Measurements from ENCODE around the gene S100A4.
"Not testable (repeated sequence)": the region's sequence is repeated elsewhere in the genome, so short reads cannot be mapped to it uniquely, and the experiment has no call there.

S100A4 gene

GRCh38 chr1:153578936-153579335, 33.3 kb upstream of the S100A4 start:
- H3K36me3 ChIP-seq (ENCODE audit: control insufficient read depth in 1 of 2, insufficient read depth in 2 of 2, low read length in 2 of 2): no peaks in the 10 kb centered on the region
- H3K27ac ChIP-seq (ENCODE audit: low read depth, low read length): no peak overlapping the region
- no peak overlapping the region for H3K9ac ChIP-seq (ENCODE audit: low read depth in 1 of 2, low read length in 2 of 2)

GRCh38 chr1:153578490-153578889, 32.9 kb upstream of the S100A4 start:
- Histone ChIP-seq H3K9ac (ENCODE audit: low read depth in 1 of 2, low read length in 2 of 2) (no peak overlapping the region), H3K36me3 (ENCODE audit: control insufficient read depth in 1 of 2, insufficient read depth in 2 of 2, low read length in 2 of 2) (no peaks in the 10 kb centered on the region), H3K4me1 (ENCODE audit: control insufficient read depth in 1 of 2, insufficient read depth in 2 of 2, low read length in 2 of 2) (peaks cover 0 to 3% of the 10 kb centered on the region in 2 donors), H3K4me3 (ENCODE audit: low read depth in 1 of 2, low read length in 2 of 2) (no peak overlapping the region), H3K27me3 (ENCODE audit: control insufficient read depth in 1 of 2, insufficient read depth in 2 of 2, low read length in 2 of 2) (no peaks in the 10 kb centered on the region), H3K27ac (ENCODE audit: low read depth, low read length) (no peak overlapping the region), H3K9me3 (ENCODE audit: control insufficient read depth in 1 of 2, low read length in 2 of 2) (no peaks in the 10 kb centered on the region)

More at GRCh38 chr1:153578936-153579335, 33.3 kb upstream of the S100A4 start:
- Histone ChIP-seq H3K27me3 (ENCODE audit: control insufficient read depth in 1 of 2, insufficient read depth in 2 of 2, low read length in 2 of 2) (no peaks in the 10 kb centered on the region), H3K4me1 (ENCODE audit: control insufficient read depth in 1 of 2, insufficient read depth in 2 of 2, low read length in 2 of 2) (peaks cover 0 to 3% of the 10 kb centered on the region in 2 donors), H3K9me3 (ENCODE audit: control insufficient read depth in 1 of 2, low read length in 2 of 2) (no peaks in the 10 kb centered on the region), H3K4me3 (ENCODE audit: low read depth in 1 of 2, low read length in 2 of 2) (no peak overlapping the region)

GRCh38 chr1:153577624-153578051, 32.0 kb upstream of the S100A4 start:
- H3K36me3 ChIP-seq (ENCODE audit: control insufficient read depth in 1 of 2, insufficient read depth in 2 of 2, low read length in 2 of 2): no peaks in the 10 kb centered on the region
- no peak overlapping the region for H3K4me3 ChIP-seq (ENCODE audit: low read depth in 1 of 2, low read length in 2 of 2)
- H3K9ac ChIP-seq (ENCODE audit: low read depth in 1 of 2, low read length in 2 of 2): no peak overlapping the region
- peaks cover 3 to 7% of the 10 kb centered on the region in 2 donors for H3K4me1 ChIP-seq (ENCODE audit: control insufficient read depth in 1 of 2, insufficient read depth in 2 of 2, low read length in 2 of 2)
- H3K27me3 ChIP-seq (ENCODE audit: control insufficient read depth in 1 of 2, insufficient read depth in 2 of 2, low read length in 2 of 2): no peaks in the 10 kb centered on the region
- H3K9me3 ChIP-seq (ENCODE audit: control insufficient read depth in 1 of 2, low read length in 2 of 2): no peaks in the 10 kb centered on the region
- H3K27ac ChIP-seq (ENCODE audit: low read depth, low read length): no peak overlapping the region

- H3K9ac ChIP-seq (ENCODE audit: low read depth in 1 of 2, low read length in 2 of 2): no peak overlapping the region
- H3K36me3 ChIP-seq (ENCODE audit: control insufficient read depth in 1 of 2, insufficient read depth in 2 of 2, low read length in 2 of 2): no peaks in the 10 kb centered on the region
- no peaks in the 10 kb centered on the region for H3K27me3 ChIP-seq (ENCODE audit: control insufficient read depth in 1 of 2, insufficient read depth in 2 of 2, low read length in 2 of 2)
- no peak overlapping the region for H3K4me3 ChIP-seq (ENCODE audit: low read depth in 1 of 2, low read length in 2 of 2)
- peaks cover 3 to 12% of the 10 kb centered on the region in 2 donors for H3K4me1 ChIP-seq (ENCODE audit: control insufficient read depth in 1 of 2, insufficient read depth in 2 of 2, low read length in 2 of 2)
- no peaks in the 10 kb centered on the region for H3K9me3 ChIP-seq (ENCODE audit: control insufficient read depth in 1 of 2, low read length in 2 of 2)
- H3K27ac ChIP-seq (ENCODE audit: low read depth, low read length): no peak overlapping the region
Measured at GRCh38 chr1:153577138-153577537, 31.5 kb upstream of the S100A4 start.

- peaks cover 8 to 19% of the 10 kb centered on the region in 2 donors for H3K4me1 ChIP-seq (ENCODE audit: control insufficient read depth in 1 of 2, insufficient read depth in 2 of 2, low read length in 2 of 2)
- H3K9ac ChIP-seq (ENCODE audit: low read depth in 1 of 2, low read length in 2 of 2); H3K27me3 ChIP-seq (ENCODE audit: control insufficient read depth in 1 of 2, insufficient read depth in 2 of 2, low read length in 2 of 2); H3K36me3 ChIP-seq (ENCODE audit: control insufficient read depth in 1 of 2, insufficient read depth in 2 of 2, low read length in 2 of 2); H3K9me3 ChIP-seq (ENCODE audit: control insufficient read depth in 1 of 2, low read length in 2 of 2); H3K4me3 ChIP-seq (ENCODE audit: low read depth in 1 of 2, low read length in 2 of 2); H3K27ac ChIP-seq (ENCODE audit: low read depth, low read length): not testable (repeated sequence)
Measured at GRCh38 chr1:153575497-153575896, 29.9 kb upstream of the S100A4 start.

- peaks cover 10 to 21% of the 10 kb centered on the region in 2 donors for H3K4me1 ChIP-seq (ENCODE audit: control insufficient read depth in 1 of 2, insufficient read depth in 2 of 2, low read length in 2 of 2)
- H3K9me3 ChIP-seq (ENCODE audit: control insufficient read depth in 1 of 2, low read length in 2 of 2); H3K36me3 ChIP-seq (ENCODE audit: control insufficient read depth in 1 of 2, insufficient read depth in 2 of 2, low read length in 2 of 2); H3K9ac ChIP-seq (ENCODE audit: low read depth in 1 of 2, low read length in 2 of 2); H3K27ac ChIP-seq (ENCODE audit: low read depth, low read length); H3K27me3 ChIP-seq (ENCODE audit: control insufficient read depth in 1 of 2, insufficient read depth in 2 of 2, low read length in 2 of 2); H3K4me3 ChIP-seq (ENCODE audit: low read depth in 1 of 2, low read length in 2 of 2): not testable (repeated sequence)
Measured at GRCh38 chr1:153575081-153575491, 29.5 kb upstream of the S100A4 start.

- H3K27me3 ChIP-seq (ENCODE audit: control insufficient read depth in 1 of 2, insufficient read depth in 2 of 2, low read length in 2 of 2): no peaks in the 10 kb centered on the region
- H3K9ac ChIP-seq (ENCODE audit: low read depth in 1 of 2, low read length in 2 of 2): no peak overlapping the region
- H3K9me3 ChIP-seq (ENCODE audit: control insufficient read depth in 1 of 2, low read length in 2 of 2): no peaks in the 10 kb centered on the region
- H3K36me3 ChIP-seq (ENCODE audit: control insufficient read depth in 1 of 2, insufficient read depth in 2 of 2, low read length in 2 of 2): no peaks in the 10 kb centered on the region
- H3K27ac ChIP-seq (ENCODE audit: low read depth, low read length): no peak overlapping the region
- no peak overlapping the region for H3K4me3 ChIP-seq (ENCODE audit: low read depth in 1 of 2, low read length in 2 of 2)
- H3K4me1 ChIP-seq (ENCODE audit: control insufficient read depth in 1 of 2, insufficient read depth in 2 of 2, low read length in 2 of 2): peaks cover 16 to 21% of the 10 kb centered on the region in 2 donors
Measured at GRCh38 chr1:153573351-153573750, 27.7 kb upstream of the S100A4 start.

GRCh38 chr1:153572569-153573015, 27.0 kb upstream of the S100A4 start:
- H3K27ac ChIP-seq (ENCODE audit: low read depth, low read length): no peak overlapping the region
- no peaks in the 10 kb centered on the region for H3K36me3 ChIP-seq (ENCODE audit: control insufficient read depth in 1 of 2, insufficient read depth in 2 of 2, low read length in 2 of 2)
- H3K27me3 ChIP-seq (ENCODE audit: control insufficient read depth in 1 of 2, insufficient read depth in 2 of 2, low read length in 2 of 2): no peaks in the 10 kb centered on the region
- no peak overlapping the region for H3K9ac ChIP-seq (ENCODE audit: low read depth in 1 of 2, low read length in 2 of 2)
- peaks cover 24 to 29% of the 10 kb centered on the region in 2 donors for H3K4me1 ChIP-seq (ENCODE audit: control insufficient read depth in 1 of 2, insufficient read depth in 2 of 2, low read length in 2 of 2)
- no peaks in the 10 kb centered on the region for H3K9me3 ChIP-seq (ENCODE audit: control insufficient read depth in 1 of 2, low read length in 2 of 2)
- H3K4me3 ChIP-seq (ENCODE audit: low read depth in 1 of 2, low read length in 2 of 2): no peak overlapping the region

GRCh38 chr1:153571706-153572105, 26.1 kb upstream of the S100A4 start:
- no peaks in the 10 kb centered on the region for H3K36me3 ChIP-seq (ENCODE audit: control insufficient read depth in 1 of 2, insufficient read depth in 2 of 2, low read length in 2 of 2)
- peaks cover 33 to 36% of the 10 kb centered on the region in 2 donors for H3K4me1 ChIP-seq (ENCODE audit: control insufficient read depth in 1 of 2, insufficient read depth in 2 of 2, low read length in 2 of 2)
- H3K9ac ChIP-seq (ENCODE audit: low read depth in 1 of 2, low read length in 2 of 2): no peak overlapping the region
- no peaks in the 10 kb centered on the region for H3K27me3 ChIP-seq (ENCODE audit: control insufficient read depth in 1 of 2, insufficient read depth in 2 of 2, low read length in 2 of 2)
- no peak overlapping the region for H3K4me3 ChIP-seq (ENCODE audit: low read depth in 1 of 2, low read length in 2 of 2)
- no peaks in the 10 kb centered on the region for H3K9me3 ChIP-seq (ENCODE audit: control insufficient read depth in 1 of 2, low read length in 2 of 2)
- no peak overlapping the region for H3K27ac ChIP-seq (ENCODE audit: low read depth, low read length)

GRCh38 chr1:153570874-153571273, 25.3 kb upstream of the S100A4 start:
- no peaks in the 10 kb centered on the region for H3K9me3 ChIP-seq (ENCODE audit: control insufficient read depth in 1 of 2, low read length in 2 of 2)
- no peaks in the 10 kb centered on the region for H3K36me3 ChIP-seq (ENCODE audit: control insufficient read depth in 1 of 2, insufficient read depth in 2 of 2, low read length in 2 of 2)
- no peak overlapping the region for H3K9ac ChIP-seq (ENCODE audit: low read depth in 1 of 2, low read length in 2 of 2)
- H3K27me3 ChIP-seq (ENCODE audit: control insufficient read depth in 1 of 2, insufficient read depth in 2 of 2, low read length in 2 of 2): no peaks in the 10 kb centered on the region
- no peak overlapping the region for H3K27ac ChIP-seq (ENCODE audit: low read depth, low read length)
- H3K4me3 ChIP-seq (ENCODE audit: low read depth in 1 of 2, low read length in 2 of 2): no peak overlapping the region
- peaks cover 38 to 44% of the 10 kb centered on the region in 2 donors for H3K4me1 ChIP-seq (ENCODE audit: control insufficient read depth in 1 of 2, insufficient read depth in 2 of 2, low read length in 2 of 2)

- no peak overlapping the region for H3K9ac ChIP-seq (ENCODE audit: low read depth in 1 of 2, low read length in 2 of 2)
- H3K9me3 ChIP-seq (ENCODE audit: control insufficient read depth in 1 of 2, low read length in 2 of 2): no peaks in the 10 kb centered on the region
- peaks cover 45 to 54% of the 10 kb centered on the region in 2 donors for H3K4me1 ChIP-seq (ENCODE audit: control insufficient read depth in 1 of 2, insufficient read depth in 2 of 2, low read length in 2 of 2)
- H3K36me3 ChIP-seq (ENCODE audit: control insufficient read depth in 1 of 2, insufficient read depth in 2 of 2, low read length in 2 of 2): no peaks in the 10 kb centered on the region
- no peak overlapping the region for H3K27ac ChIP-seq (ENCODE audit: low read depth, low read length)
- H3K4me3 ChIP-seq (ENCODE audit: low read depth in 1 of 2, low read length in 2 of 2): no peak overlapping the region
- no peaks in the 10 kb centered on the region for H3K27me3 ChIP-seq (ENCODE audit: control insufficient read depth in 1 of 2, insufficient read depth in 2 of 2, low read length in 2 of 2)
Measured at GRCh38 chr1:153569465-153569864, 23.9 kb upstream of the S100A4 start.

Measured in duodenal mucosa (tissue), 2 donors.